Fibroblast of peridontal ligament (primary cell): ENCODE data around the gene ZFHX3.

Experiments used
- DNase-seq: peaks from one replicate; pipeline ENCODE4 v3.0.0-alpha.2; 2010; ENCODE audit errors: extremely low read depth

The ZFHX3 gene

GRCh38 chr16:73054813-73055482 is 7.0 kb upstream of the ZFHX3 start:
- peak; percentile 93 for DNase-seq

GRCh38 chr16:73054498-73054812 is 6.5 kb upstream of the ZFHX3 start:
- DNase-seq = no peak

- DNase-seq = no peak
These were observed 6.2 kb upstream of the ZFHX3 start for GRCh38 chr16:73054125-73054484.

GRCh38 chr16:73053364-73054124 is 5.6 kb upstream of the ZFHX3 start:
- peak; percentile 66 for DNase-seq

GRCh38 chr16:73053038-73053363 is 5.1 kb upstream of the ZFHX3 start:
- no peak for DNase-seq

- peak; percentile 60 for DNase-seq
These were observed 4.6 kb upstream of the ZFHX3 start for GRCh38 chr16:73052576-73052975.

- peak; percentile 58 for DNase-seq
These were observed 4.0 kb upstream of the ZFHX3 start for GRCh38 chr16:73051961-73052360.

GRCh38 chr16:73051226-73051625 is 3.3 kb upstream of the ZFHX3 start:
- DNase-seq = peak; percentile 55

GRCh38 chr16:73050201-73051099 is 2.5 kb upstream of the ZFHX3 start:
- peak; percentile 72 for DNase-seq

- DNase-seq = no peak
These were observed 1.6 kb upstream of the ZFHX3 start for GRCh38 chr16:73049511-73049910.

GRCh38 chr16:73049091-73049490 is 1.2 kb upstream of the ZFHX3 start:
- no peak for DNase-seq

GRCh38 chr16:73048292-73049080 is 558 bp upstream of the ZFHX3 start:
- peak; percentile 51 for DNase-seq

GRCh38 chr16:73047221-73047535 is 750 bp downstream of the ZFHX3 start:
- peak; percentile 86 for DNase-seq

GRCh38 chr16:73046849-73047214 is 1.1 kb downstream of the ZFHX3 start:
- DNase-seq = no peak

- DNase-seq = no peak
These were observed 1.6 kb downstream of the ZFHX3 start for GRCh38 chr16:73046202-73046848.

- peak; percentile 37 for DNase-seq
These were observed 4.0 kb downstream of the ZFHX3 start for GRCh38 chr16:73043828-73044467.

GRCh38 chr16:73042807-73043206 is 5.1 kb downstream of the ZFHX3 start:
- DNase-seq = no peak

GRCh38 chr16:73041676-73042075 is 6.3 kb downstream of the ZFHX3 start:
- no peak for DNase-seq

- no peak for DNase-seq
These were observed 7.1 kb downstream of the ZFHX3 start for GRCh38 chr16:73040735-73041402.

GRCh38 chr16:73040136-73040535 is 7.8 kb downstream of the ZFHX3 start:
- DNase-seq = no peak
